GM12878 (cell line): ENCODE results near the gene ENDOG. TPM values are rescaled to one million over a fixed set of nuclear protein-coding genes. Genes with fewer than 3 reads are reported as not detected.

Experiments
- ATAC-seq: fragments of 200-7000 bp; cut with Tn5 transposase; 3 replicates; pipeline ENCODE4 v1.9.1; 2020; ENCODE audit warnings: mild to moderate bottlenecking, moderate library complexity
- BruUV-seq: library from RNA; stranded (reverse); fragments of 400-500 nt; replicated peaks from 2 replicates; lab custom pipeline; 2021; lab: Mats Ljungman, UMichigan
- CTCF ChIA-PET: fragments of 300-600 bp; sonication (Branson Sonifier 250); formaldehyde crosslinking; extraction: SDS; loops from one replicate; lab custom pipeline; 2021; ENCODE audit warnings: inconsistent platforms; lab: Yijun Ruan, JAX
- POLR2A ChIA-PET: fragments of 350-600 bp; formaldehyde crosslinking; extraction: SDS; loops from one replicate; lab custom pipeline; 2021; ENCODE audit warnings: inconsistent platforms; lab: Charles Lee
- RAD21 ChIA-PET: fragments of 300-600 bp; sonication (Branson Sonifier 250); formaldehyde crosslinking; loops from one replicate; lab custom pipeline; 2023; ENCODE audit warnings: antibody characterized with exemption; ENCODE audit not compliant: unreplicated experiment; lab: Charles Lee
- SMC1A ChIA-PET: fragments of 300-600 bp; sonication (Branson Sonifier 250); formaldehyde crosslinking; loops from one replicate; lab custom pipeline; 2023; ENCODE audit not compliant: unreplicated experiment, uncharacterized antibody; lab: Charles Lee
- DNase-seq: peaks from one replicate; pipeline ENCODE4 v3.0.0-alpha.2; 2011; ENCODE audit warnings: low read depth, low spot score
- FAIRE-seq: peaks from 3 replicates; lab custom pipeline; 2011; peaks lifted over from hg19 to GRCh38; lab: Jason Lieb, UNC
- H2AFZ ChIP-seq: 2 replicates; pipeline ENCODE4 v1.6.0; 2011; ENCODE audit warnings: low read depth, low read length, control low read depth; ENCODE audit not compliant: control insufficient read depth
- H3K27ac ChIP-seq: 2 replicates; pipeline ENCODE4 v1.5.1; 2011; ENCODE audit warnings: control low read depth; ENCODE audit not compliant: control insufficient read depth, insufficient read depth
- H3K27me3 ChIP-seq, 2 experiments: replicated peaks in 1 of 2; 2 replicates each; pipeline versions ENCODE4 v1.6.0 to v1.6.1; 2011; ENCODE audit warnings: low read length in 1 of 2; ENCODE audit not compliant: control insufficient read depth in 2 of 2, insufficient read depth in 2 of 2
- H3K36me3 ChIP-seq, 2 experiments: 2 replicates each; pipeline ENCODE4 v1.5.1; 2011; ENCODE audit warnings: low read length in 1 of 2; ENCODE audit not compliant: control insufficient read depth in 2 of 2, insufficient read depth in 2 of 2
- H3K4me1 ChIP-seq: 2 replicates; pipeline ENCODE4 v1.6.1; 2011; ENCODE audit warnings: mild to moderate bottlenecking, low read length, moderate library complexity, mixed read lengths; ENCODE audit not compliant: control insufficient read depth, insufficient read depth
- H3K4me2 ChIP-seq: 2 replicates; pipeline ENCODE4 v1.6.0; 2011; ENCODE audit warnings: control low read depth; ENCODE audit not compliant: control insufficient read depth, insufficient read depth
- H3K4me3 ChIP-seq: fragments of 200-600 bp; sonication (generic); 2 replicates; pipeline ENCODE4 v1.5.1; 2016
- H3K79me2 ChIP-seq: 2 replicates; pipeline ENCODE4 v1.6.0; 2011; ENCODE audit warnings: low read length; ENCODE audit not compliant: control insufficient read depth, insufficient read depth
- H3K9ac ChIP-seq: 2 replicates; pipeline ENCODE4 v1.8.0; 2011; ENCODE audit warnings: low read length, control low read depth, mixed read lengths; ENCODE audit not compliant: control insufficient read depth, insufficient read depth
- H3K9me3 ChIP-seq: replicated peaks from 3 replicates; pipeline ENCODE4 v1.5.1; 2011; ENCODE audit warnings: mild to moderate bottlenecking, low read length; ENCODE audit not compliant: control insufficient read depth, insufficient read depth
- H4K20me1 ChIP-seq: 2 replicates; pipeline ENCODE4 v1.6.0; 2011; ENCODE audit not compliant: control insufficient read depth, insufficient read depth
- BCLAF1 ChIP-seq: fragments of 450-650 bp; IDR thresholded peaks from 2 replicates; pipeline ENCODE4 v1.6.1; 2017; ENCODE audit warnings: antibody characterized with exemption, mild to moderate bottlenecking, moderate library complexity
- BHLHE40 ChIP-seq, 2 experiments: fragments of 450-650 bp in 1 of 2; IDR thresholded peaks; 2 replicates each; pipeline ENCODE4 v1.6.1; 2011 to 2017; ENCODE audit warnings: low read depth in 2 of 2, borderline replicate concordance in 1 of 2, improper control_type of control experiment in 1 of 2, low read length in 1 of 2, mild to moderate bottlenecking in 1 of 2
- BRCA1 ChIP-seq: IDR thresholded peaks from 2 replicates; pipeline ENCODE4 v1.6.1; 2011; ENCODE audit warnings: low read depth, low read length, improper control_type of control experiment
- IRF3 ChIP-seq: fragments of 450-650 bp; IDR thresholded peaks from 2 replicates; pipeline ENCODE4 v1.6.1; 2014; ENCODE audit warnings: mild to moderate bottlenecking
- KAT2A ChIP-seq: conservative IDR thresholded peaks from 2 replicates; pipeline ENCODE4 v1.6.1; 2011; ENCODE audit warnings: low read depth, low read length; ENCODE audit not compliant: control insufficient read depth
- MYB ChIP-seq: fragments of 150-350 bp; IDR thresholded peaks from 2 replicates; pipeline ENCODE4 v1.6.1; 2014; ENCODE audit warnings: mild to moderate bottlenecking, low read depth, low read length, borderline replicate concordance
- NR2F1 ChIP-seq: fragments of 450-650 bp; conservative IDR thresholded peaks from 2 replicates; pipeline ENCODE4 v1.6.1; 2017; ENCODE audit warnings: mild to moderate bottlenecking
- RAD21 ChIP-seq: IDR thresholded peaks from 2 replicates; pipeline ENCODE4 v1.6.1; 2011; ENCODE audit warnings: mild to moderate bottlenecking, low read depth, low read length, moderate library complexity; ENCODE audit not compliant: insufficient read depth
- RUNX3 ChIP-seq: IDR thresholded peaks from 2 replicates; pipeline ENCODE4 v1.6.1; 2012; ENCODE audit warnings: low read length, inconsistent platforms
- SIN3A ChIP-seq: IDR thresholded peaks from 2 replicates; pipeline ENCODE4 v1.6.1; 2012; ENCODE audit warnings: low read depth, low read length, improper control_type of control experiment
- SKIL ChIP-seq: fragments of 450-650 bp; IDR thresholded peaks from 2 replicates; pipeline ENCODE4 v1.6.1; 2017; ENCODE audit warnings: mild to moderate bottlenecking, low read depth, inconsistent platforms; ENCODE audit not compliant: poor library complexity, severe bottlenecking
- SMAD5 ChIP-seq: IDR thresholded peaks from 2 replicates; pipeline ENCODE4 v1.6.1; 2016; ENCODE audit warnings: antibody characterized with exemption, low read depth
- ZBTB40 ChIP-seq: fragments of 450-650 bp; IDR thresholded peaks from 2 replicates; pipeline ENCODE4 v1.6.1; 2016; ENCODE audit warnings: mild to moderate bottlenecking, moderate library complexity, borderline replicate concordance
- ZSCAN29 ChIP-seq: fragments of 450-650 bp; IDR thresholded peaks from 2 replicates; pipeline ENCODE4 v1.6.1; 2017; ENCODE audit warnings: mild to moderate bottlenecking, moderate library complexity
- WGBS: methylation state at CpG from one replicate; pipeline ENCODE4 v1.1.6; 2016; ENCODE audit warnings: low lambda C conversion rate; ENCODE audit not compliant: insufficient replicate concordance, insufficient coverage; ENCODE audit errors: missing lambda C conversion rate; 5-methylcytosine and 5-hydroxymethylcytosine counted together
- in situ Hi-C: fragments of 300-500 bp; cut with MboI; formaldehyde crosslinking; loops from 9 replicates; pipeline ENCODE4 v1.14.3; 2018; ENCODE audit warnings: mixed read lengths
- intact Hi-C: fragments of 100-400 bp; cut with micrococcal nuclease; formaldehyde crosslinking; loops from one replicate; pipeline ENCODE4 v1.14.2; 2022; ENCODE audit not compliant: unreplicated experiment
- polyA plus RNA-seq, 11 experiments: library from polyadenylated mRNA; depleted of rRNA in 4 of 11; unstranded in 6 of 11; stranded (reverse) in 5 of 11; fragments of >200 nt; fragmentation: Nextera tagmentation in 4 of 11; fragmentation: Illumina TruSeq in 1 of 11; extraction: Ambion mirVana in 4 of 11; extraction: Trizol in 1 of 11; gene quantifications; 1 replicate in 1 of 11; 2 replicates in 10 of 11; pipeline versions ENCODE4 v1.2.1 to v1.2.3, GENCODE V29; 2011 to 2016; ENCODE audit warnings: inconsistent platforms in 2 of 11, missing spikeins in 2 of 11, low read depth in 1 of 11
- total RNA-seq, 4 experiments: library from RNA; depleted of rRNA in 3 of 4; stranded (reverse); fragments of >200 nt in 3 of 4; fragmentation: Illumina TruSeq in 1 of 4; extraction: Trizol in 1 of 4; gene quantifications; 2 replicates each; pipeline versions ENCODE4 v1.2.1 to v1.2.3, GENCODE V29; 2013 to 2021

ENDOG gene
- total and polyA plus RNA-seq, 10 of the 15 experiments (the other 5 are each of a cell fraction or from before 2014, with no cell fraction given), result 0.84 to 29.2 (median 9.0) TPM

GRCh38 chr9:128805661-128806060 is 12.6 kb upstream of the ENDOG start:
- H2AFZ ChIP-seq, result no peak overlapping the region
- ChIA-PET POLR2A (no interaction called here), CTCF (interaction anchor here (1.3 kb wide), 1 partner anchor 13 kb away, joined by 5 read pairs; the partner anchor contains the start of gene ENDOG)
- ATAC-seq, result no peak
- H3K36me3 ChIP-seq, result peaks cover 14 to 25% of the 10 kb centered on the region in 2 experiments; a peak in 3 of 4 replicates
- H3K4me1 ChIP-seq, result no peaks in the 10 kb centered on the region
- no peak overlapping the region for H3K9ac ChIP-seq
- no peak overlapping the region for H3K4me2 ChIP-seq
- H3K79me2 ChIP-seq, result no peaks in the 10 kb centered on the region
- TF ChIP-seq RUNX3 (no peak), BHLHE40 (IDR thresholded peaks at IDR 0.05; ENCODE audit: borderline replicate concordance in 1 of 2, low read depth in 2 of 2, low read length in 1 of 2) (no peak), ZSCAN29 (no peak), KAT2A (no peak), BCLAF1 (no peak), IRF3 (no peak), ZBTB40 (no peak), MYB (no peak), BRCA1 (no peak), NR2F1 (no peak), SIN3A (no peak), SMAD5 (no peak), SKIL (no peak), RAD21 (no peak)
- TF ChIP-seq, all 136 proteins: peak for 0
- Histone ChIP-seq H3K27ac (no peak overlapping the region), H3K4me3 (no peak overlapping the region), H4K20me1 (no peaks in the 10 kb centered on the region), H3K9me3 (no peaks in the 10 kb centered on the region), H3K27me3 (no peaks in the 10 kb centered on the region)
- in situ Hi-C loops, result no loop called here
- intact Hi-C loops, result no loop called here
- FAIRE-seq, result no peak
- RAD21 ChIA-PET, result no interaction called here
- no TSS peak for BruUV-seq
- 96% methylated on average over 14 of the region's 14 CpGs for WGBS
- SMC1A ChIA-PET, result no interaction called here
- DNase-seq, result no peak
